GM18951 (cell line): Measurements from ENCODE around the gene SEMA3B.

Source experiments
- POLR2A ChIP-seq: IDR thresholded peaks from 4 replicates; pipeline ENCODE4 v1.6.1; 2011; ENCODE audit warnings: mild to moderate bottlenecking; ENCODE audit not compliant: insufficient read length, insufficient read depth; ENCODE audit errors: extremely low read depth
- in situ Hi-C: fragments of 300-500 bp; cut with MboI; formaldehyde crosslinking; loops from one replicate; pipeline ENCODE4 v1.12.0; 2022; ENCODE audit warnings: low sequenced_read_pairs, mixed read lengths, inconsistent platforms; ENCODE audit not compliant: unreplicated experiment

Gene SEMA3B

GRCh38 chr3:50292159-50293078 lies 23.5 kb downstream of the SEMA3B start, which contains the start of gene IFRD2:
Gene IFRD2 (minus strand): TSS chr3:50292429. CDS start chr3:50292274, 155 bp downstream.
- in situ Hi-C loops = no loop called here
- TF ChIP-seq POLR2A = peak; percentile 77

- in situ Hi-C loops = no loop called here
- no peak for TF ChIP-seq POLR2A
These were observed 24.3 kb downstream of the SEMA3B start for GRCh38 chr3:50293079-50293801.

- no peak for TF ChIP-seq POLR2A
- in situ Hi-C loops = no loop called here
These were observed 25.1 kb downstream of the SEMA3B start for GRCh38 chr3:50294089-50294488.

GRCh38 chr3:50294492-50295403 lies 25.8 kb downstream of the SEMA3B start:
- in situ Hi-C loops = no loop called here
- TF ChIP-seq POLR2A = no peak

GRCh38 chr3:50295553-50296431 lies 26.8 kb downstream of the SEMA3B start:
- in situ Hi-C loops = no loop called here
- TF ChIP-seq POLR2A = no peak

- TF ChIP-seq POLR2A = no peak
- in situ Hi-C loops = no loop called here
These were observed 27.9 kb downstream of the SEMA3B start for GRCh38 chr3:50296721-50297383.

- in situ Hi-C loops = no loop called here
These were observed 28.4 kb downstream of the SEMA3B start for GRCh38 chr3:50297384-50297775.

GRCh38 chr3:50297896-50298725 lies 29.2 kb downstream of the SEMA3B start:
- TF ChIP-seq POLR2A = no peak

More at GRCh38 chr3:50297384-50297775, 28.4 kb downstream of the SEMA3B start:
- TF ChIP-seq POLR2A = no peak

GRCh38 chr3:50298836-50299637 lies 30.1 kb downstream of the SEMA3B start, which contains the start of the genes HYAL3 and NAA80:
Gene HYAL3 (minus strand): TSS chr3:50299405. CDS start chr3:50295602, 3,803 bp downstream.
Gene NAA80 (minus strand): TSS chr3:50299405. CDS start chr3:50297463, 1,942 bp downstream.
- in situ Hi-C loops = no loop called here

More at GRCh38 chr3:50297896-50298725, 29.2 kb downstream of the SEMA3B start:
- in situ Hi-C loops = no loop called here

GRCh38 chr3:50299638-50299928 lies 30.6 kb downstream of the SEMA3B start:
- in situ Hi-C loops = no loop called here

More at GRCh38 chr3:50298836-50299637, 30.1 kb downstream of the SEMA3B start, which contains the start of the genes HYAL3 and NAA80:
- peak; percentile 89 for TF ChIP-seq POLR2A

More at GRCh38 chr3:50299638-50299928, 30.6 kb downstream of the SEMA3B start:
- no peak for TF ChIP-seq POLR2A
